CD14-positive monocyte (primary cell): ENCODE data around the gene CAMK2A. TPM values are rescaled to one million over a fixed set of nuclear protein-coding genes. Genes with fewer than 3 reads are reported as not detected.

Source experiments
- DNase-seq, 3 donors: peaks; one replicate each; pipeline ENCODE4 v3.0.0-alpha.2; 2011 to 2022
- H2AFZ ChIP-seq: 2 replicates; pipeline ENCODE4 v1.6.0; 2012; ENCODE audit warnings: mild to moderate bottlenecking, low read depth, low read length, inconsistent platforms; ENCODE audit not compliant: insufficient read depth, poor library complexity, severe bottlenecking
- H3K27ac ChIP-seq, 2 donors: 1 replicate in 1 of 2; 2 replicates in 1 of 2; pipeline ENCODE4 v1.5.1; 2012 to 2013; ENCODE audit warnings: low read length in 2 of 2, control low read depth in 1 of 2, inconsistent platforms in 1 of 2, low read depth in 1 of 2, mild to moderate bottlenecking in 1 of 2
- H3K27me3 ChIP-seq, 2 donors: one replicate each; pipeline versions ENCODE4 v1.6.0 to v1.6.1; 2011 to 2013; ENCODE audit warnings: low read length in 2 of 2; ENCODE audit not compliant: control insufficient read depth in 2 of 2, insufficient read depth in 2 of 2
- H3K36me3 ChIP-seq, 2 donors: replicated peaks in 1 of 2; 1 replicate in 1 of 2; 2 replicates in 1 of 2; pipeline versions ENCODE4 v1.5.1 to v1.6.1; 2012 to 2013; ENCODE audit warnings: low read length in 2 of 2, control low read depth in 1 of 2, inconsistent platforms in 1 of 2, mild to moderate bottlenecking in 1 of 2; ENCODE audit not compliant: insufficient read depth in 2 of 2, control insufficient read depth in 1 of 2
- H3K4me1 ChIP-seq, 2 donors: 1 replicate in 1 of 2; 2 replicates in 1 of 2; pipeline versions ENCODE4 v1.5.1 to v1.6.1; 2012 to 2013; ENCODE audit warnings: low read length in 2 of 2, control low read depth in 1 of 2, inconsistent platforms in 1 of 2, mild to moderate bottlenecking in 1 of 2, moderate library complexity in 1 of 2; ENCODE audit not compliant: insufficient read depth in 2 of 2, control insufficient read depth in 1 of 2
- H3K4me2 ChIP-seq: replicated peaks from 2 replicates; pipeline ENCODE3; 2012; ENCODE audit warnings: low read length, moderate library complexity, mild to moderate bottlenecking; ENCODE audit not compliant: poor library complexity, severe bottlenecking; ENCODE audit errors: extremely low read depth
- H3K4me3 ChIP-seq, 3 experiments: fragments of 200-600 bp in 1 of 3; sonication (generic) in 1 of 3; replicated peaks in 1 of 3; 1 replicate in 2 of 3; 2 replicates in 1 of 3; pipeline ENCODE4 v1.5.1; 2011 to 2013; ENCODE audit warnings: low read length in 3 of 3, mild to moderate bottlenecking in 3 of 3, control low read depth in 2 of 3, low read depth in 2 of 3, inconsistent platforms in 1 of 3, moderate library complexity in 1 of 3
- H3K79me2 ChIP-seq: 2 replicates; pipeline ENCODE4 v1.6.0; 2012; ENCODE audit warnings: mild to moderate bottlenecking, control low read depth, inconsistent platforms, low read length, moderate library complexity; ENCODE audit not compliant: insufficient read depth
- H3K9ac ChIP-seq: 2 replicates; pipeline ENCODE4 v1.6.0; 2017; ENCODE audit warnings: low read length, mild to moderate bottlenecking; ENCODE audit not compliant: insufficient read depth, poor library complexity, severe bottlenecking
- H3K9me3 ChIP-seq, 2 donors: replicated peaks in 1 of 2; 1 replicate in 1 of 2; 2 replicates in 1 of 2; pipeline versions ENCODE4 v1.5.1 to v1.6.1; 2012 to 2013; ENCODE audit warnings: low read length in 2 of 2, control low read depth in 1 of 2; ENCODE audit not compliant: control insufficient read depth in 1 of 2, insufficient read depth in 1 of 2
- H4K20me1 ChIP-seq: 2 replicates; pipeline ENCODE4 v1.6.0; 2012; ENCODE audit warnings: mild to moderate bottlenecking, low read length, control low read depth, moderate library complexity; ENCODE audit not compliant: insufficient read depth
- H3K27ac Mint-ChIP-seq, 7 donors: one replicate each; pipeline ENCODE4 v1.8.0; 2020; ENCODE audit warnings: mild to moderate bottlenecking in 7 of 7, mixed read lengths in 7 of 7, moderate library complexity in 6 of 7, inconsistent platforms in 2 of 7
- H3K27me3 Mint-ChIP-seq, 3 donors: one replicate each; pipeline ENCODE4 v1.8.0; 2021 to 2022; ENCODE audit warnings: low read depth in 3 of 3, mild to moderate bottlenecking in 3 of 3, mixed read lengths in 3 of 3, moderate library complexity in 3 of 3, inconsistent platforms in 1 of 3
- H3K36me3 Mint-ChIP-seq, 2 donors: one replicate each; pipeline ENCODE4 v1.8.0; 2020; ENCODE audit warnings: mixed read lengths in 2 of 2, inconsistent platforms in 1 of 2, mild to moderate bottlenecking in 1 of 2
- H3K4me1 Mint-ChIP-seq: one replicate; pipeline ENCODE4 v1.8.0; 2020; ENCODE audit warnings: mild to moderate bottlenecking, mixed read lengths
- H3K4me3 Mint-ChIP-seq, 2 donors: one replicate each; pipeline ENCODE4 v1.8.0; 2020; ENCODE audit warnings: mild to moderate bottlenecking in 2 of 2, mixed read lengths in 2 of 2, moderate library complexity in 1 of 2
- H3K9me3 Mint-ChIP-seq, 7 donors: one replicate each; pipeline ENCODE4 v1.8.0; 2020 to 2022; ENCODE audit warnings: mixed read lengths in 7 of 7, mild to moderate bottlenecking in 6 of 7, moderate library complexity in 6 of 7, inconsistent platforms in 2 of 7
- WGBS: methylation state at CpG from one replicate; pipeline ENCODE4 v1.1.5; 2013; ENCODE audit warnings: missing lambda C conversion rate; ENCODE audit not compliant: insufficient coverage; 5-methylcytosine and 5-hydroxymethylcytosine counted together
- intact Hi-C, 2 donors: fragments of 100-400 bp; cut with micrococcal nuclease; formaldehyde crosslinking; loops; one replicate each; pipeline versions ENCODE4 v1.15.0 to v1.15.1; 2023
- polyA plus RNA-seq, 3 donors: library from polyadenylated mRNA; depleted of rRNA in 1 of 3; unstranded in 2 of 3; stranded (reverse) in 1 of 3; fragments of 300-500 nt in 2 of 3; fragments of >200 nt in 1 of 3; fragmentation: Illumina TruSeq in 2 of 3; gene quantifications; 1 replicate in 2 of 3; 2 replicates in 1 of 3; pipeline ENCODE4 v1.2.3, GENCODE V29; 2012 to 2021
- TF ChIP-seq, protein P1 (sequence below): fragments of 200-600 bp; IDR thresholded peaks from one replicate; pipeline ENCODE4 v1.8.0; 2022; ENCODE audit warnings: antibody characterized with exemption, mild to moderate bottlenecking

CAMK2A gene
- polyA plus RNA-seq, 3 donors: not detected

DNA sequence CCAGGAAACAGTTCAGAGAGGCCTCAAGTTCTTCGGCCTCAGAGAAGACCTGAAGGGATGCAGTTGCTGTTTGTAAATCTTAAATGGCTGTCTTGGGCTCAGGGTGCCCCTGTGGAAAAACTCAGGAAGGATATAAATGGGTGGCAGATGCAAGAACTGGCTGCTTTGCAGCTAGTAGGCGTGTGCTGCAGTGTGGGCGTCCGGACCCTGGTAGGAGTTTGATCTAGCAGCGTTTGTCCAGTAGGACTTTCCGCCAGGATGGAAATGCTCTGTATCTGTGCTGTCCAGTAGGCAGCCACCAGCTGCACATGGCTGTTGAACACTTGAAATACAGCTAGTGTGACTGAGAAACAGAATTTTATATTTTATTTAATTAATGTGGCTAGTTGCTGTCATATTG lies 115.3 kb downstream of the CAMK2A start:
- H3K9me3 Mint-ChIP-seq: peaks cover 0 to 2% (median 0%) of the 10 kb centered on the region in 7 donors
- Histone ChIP-seq H3K9me3 (no peaks in the 10 kb centered on the region), H3K4me2 (no peak overlapping the region), H3K9ac (no peak overlapping the region), H3K27ac (no peak overlapping the region), H3K4me1 (no peaks in the 10 kb centered on the region), H3K4me3 (no peak overlapping the region), H3K79me2 (no peaks in the 10 kb centered on the region), H4K20me1 (no peaks in the 10 kb centered on the region), H3K36me3 (no peaks in the 10 kb centered on the region), H2AFZ (no peak overlapping the region), H3K27me3 (peaks cover 8 to 17% of the 10 kb centered on the region in 2 donors)
- H3K27me3 Mint-ChIP-seq: peaks cover 13 to 19% (median 15%) of the 10 kb centered on the region in 3 donors
- TF ChIP-seq, protein P1, sequence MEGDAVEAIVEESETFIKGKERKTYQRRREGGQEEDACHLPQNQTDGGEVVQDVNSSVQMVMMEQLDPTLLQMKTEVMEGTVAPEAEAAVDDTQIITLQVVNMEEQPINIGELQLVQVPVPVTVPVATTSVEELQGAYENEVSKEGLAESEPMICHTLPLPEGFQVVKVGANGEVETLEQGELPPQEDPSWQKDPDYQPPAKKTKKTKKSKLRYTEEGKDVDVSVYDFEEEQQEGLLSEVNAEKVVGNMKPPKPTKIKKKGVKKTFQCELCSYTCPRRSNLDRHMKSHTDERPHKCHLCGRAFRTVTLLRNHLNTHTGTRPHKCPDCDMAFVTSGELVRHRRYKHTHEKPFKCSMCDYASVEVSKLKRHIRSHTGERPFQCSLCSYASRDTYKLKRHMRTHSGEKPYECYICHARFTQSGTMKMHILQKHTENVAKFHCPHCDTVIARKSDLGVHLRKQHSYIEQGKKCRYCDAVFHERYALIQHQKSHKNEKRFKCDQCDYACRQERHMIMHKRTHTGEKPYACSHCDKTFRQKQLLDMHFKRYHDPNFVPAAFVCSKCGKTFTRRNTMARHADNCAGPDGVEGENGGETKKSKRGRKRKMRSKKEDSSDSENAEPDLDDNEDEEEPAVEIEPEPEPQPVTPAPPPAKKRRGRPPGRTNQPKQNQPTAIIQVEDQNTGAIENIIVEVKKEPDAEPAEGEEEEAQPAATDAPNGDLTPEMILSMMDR: no peak
- H3K27ac Mint-ChIP-seq: no peak overlapping the region
- no peaks in the 10 kb centered on the region for H3K36me3 Mint-ChIP-seq
- H3K4me1 Mint-ChIP-seq: no peaks in the 10 kb centered on the region
- intact Hi-C loops: loop anchor here in 1 of 2 donors (5.0 kb wide), 1 partner anchor 42 kb away; no protein-coding TSS in a partner anchor
- DNase-seq: no peak
- 93% methylated on average over 6 of the region's 6 CpGs for WGBS
- no peak overlapping the region for H3K4me3 Mint-ChIP-seq

DNA sequence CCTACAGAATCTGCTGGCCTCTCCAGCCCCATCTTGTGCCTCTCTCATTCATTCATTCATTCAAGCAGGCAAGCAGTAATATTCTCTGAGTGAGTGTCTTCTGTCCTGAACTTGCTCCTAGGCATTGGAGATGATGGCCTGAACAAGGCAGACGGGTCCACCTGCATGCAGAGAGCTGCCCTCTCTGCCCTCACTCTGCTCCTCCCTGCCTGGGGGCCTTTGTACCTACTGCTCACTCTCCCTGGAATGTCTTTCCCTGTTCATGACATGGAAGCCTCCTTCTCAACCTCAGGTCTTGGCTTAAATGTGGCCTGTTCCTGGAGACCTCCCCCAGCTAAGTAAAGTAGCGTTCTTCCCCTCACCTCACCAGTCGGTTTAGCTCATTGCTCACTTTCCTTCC lies 116.4 kb downstream of the CAMK2A start:
- Histone ChIP-seq H3K4me2 (no peak overlapping the region), H3K4me1 (no peaks in the 10 kb centered on the region), H3K9me3 (peaks cover 0 to 1% of the 10 kb centered on the region in 2 donors), H3K27ac (no peak overlapping the region), H3K79me2 (no peaks in the 10 kb centered on the region), H3K36me3 (no peaks in the 10 kb centered on the region), H2AFZ (no peak overlapping the region), H4K20me1 (no peaks in the 10 kb centered on the region), H3K4me3 (no peak overlapping the region), H3K9ac (no peak overlapping the region), H3K27me3 (peaks cover 18 to 28% of the 10 kb centered on the region in 2 donors)
- intact Hi-C loops: loop anchor here in 1 of 2 donors (5.0 kb wide), 1 partner anchor 41 kb away; no protein-coding TSS in a partner anchor
- H3K27me3 Mint-ChIP-seq: peaks cover 22 to 29% (median 24%) of the 10 kb centered on the region in 3 donors
- TF ChIP-seq, protein P1: no peak
- no peaks in the 10 kb centered on the region for H3K4me1 Mint-ChIP-seq
- peaks cover 0 to 1% (median 0%) of the 10 kb centered on the region in 7 donors for H3K9me3 Mint-ChIP-seq
- no peak overlapping the region for H3K4me3 Mint-ChIP-seq
- no peak for DNase-seq
- WGBS: 88% methylated on average over 1 of the region's 3 CpGs
- H3K27ac Mint-ChIP-seq: no peak overlapping the region
- peaks cover 0 to 1% of the 10 kb centered on the region in 2 donors for H3K36me3 Mint-ChIP-seq
